CD4-positive, alpha-beta memory T cell (primary cell): ENCODE measurements around the gene P3H1. TPM values are rescaled to one million over a fixed set of nuclear protein-coding genes. Genes with fewer than 3 reads are reported as not detected.

Source experiments
- CTCF ChIA-PET: fragments of 350-600 bp; sonication (Branson Sonifier 250); formaldehyde crosslinking; loops from one replicate; lab custom pipeline; 2021; ENCODE audit warnings: inconsistent platforms; ENCODE audit not compliant: partially characterized antibody; lab: Charles Lee
- POLR2A ChIA-PET: fragments of 350-600 bp; sonication (Branson Sonifier 250); formaldehyde crosslinking; loops from one replicate; lab custom pipeline; 2021; ENCODE audit not compliant: partially characterized antibody; lab: Charles Lee
- DNase-seq, 5 donors: peaks; one replicate each; pipeline versions ENCODE4 v3.0.0 to v3.0.0-alpha.2; 2020 to 2022; ENCODE audit warnings: mixed read lengths in 1 of 5
- H3K27ac ChIP-seq: one replicate; pipeline ENCODE4 v1.7.0; 2013; ENCODE audit warnings: low read depth, low read length
- H3K27me3 ChIP-seq: 2 replicates; pipeline ENCODE4 v1.7.0; 2013; ENCODE audit warnings: mild to moderate bottlenecking, low read length, moderate library complexity; ENCODE audit not compliant: insufficient read depth
- H3K36me3 ChIP-seq: 2 replicates; pipeline ENCODE4 v1.7.0; 2013; ENCODE audit warnings: mild to moderate bottlenecking, low read length, moderate library complexity; ENCODE audit not compliant: insufficient read depth
- H3K4me1 ChIP-seq: 2 replicates; pipeline ENCODE4 v1.7.0; 2013; ENCODE audit warnings: mild to moderate bottlenecking, low read length, moderate library complexity; ENCODE audit not compliant: insufficient read depth
- H3K4me3 ChIP-seq, 2 donors: one replicate each; pipeline ENCODE4 v1.7.0; 2013; ENCODE audit warnings: low read length in 2 of 2, mild to moderate bottlenecking in 1 of 2
- H3K9me3 ChIP-seq, 2 donors: one replicate each; pipeline ENCODE4 v1.7.0; 2013; ENCODE audit warnings: low read length in 2 of 2, control low read depth in 1 of 2; ENCODE audit not compliant: control insufficient read depth in 1 of 2
- H3K27ac Mint-ChIP-seq, 7 donors: one replicate each; pipeline ENCODE4 v1.8.0; 2020 to 2021; ENCODE audit warnings: mixed read lengths in 7 of 7, mild to moderate bottlenecking in 6 of 7, inconsistent platforms in 3 of 7, moderate library complexity in 3 of 7
- H3K27me3 Mint-ChIP-seq, 2 donors: one replicate each; pipeline ENCODE4 v1.8.0; 2020 to 2021; ENCODE audit warnings: mixed read lengths in 2 of 2
- H3K36me3 Mint-ChIP-seq, 2 donors: one replicate each; pipeline ENCODE4 v1.8.0; 2020 to 2021; ENCODE audit warnings: mixed read lengths in 2 of 2, inconsistent platforms in 1 of 2, mild to moderate bottlenecking in 1 of 2
- H3K4me1 Mint-ChIP-seq, 4 donors: one replicate each; pipeline ENCODE4 v1.8.0; 2020 to 2021; ENCODE audit warnings: mixed read lengths in 4 of 4, mild to moderate bottlenecking in 1 of 4
- H3K4me3 Mint-ChIP-seq, 8 donors: one replicate each; pipeline ENCODE4 v1.8.0; 2020 to 2021; ENCODE audit warnings: mixed read lengths in 8 of 8, mild to moderate bottlenecking in 7 of 8, moderate library complexity in 6 of 8, inconsistent platforms in 3 of 8
- H3K9me3 Mint-ChIP-seq, 8 donors: one replicate each; pipeline ENCODE4 v1.8.0; 2020 to 2021; ENCODE audit warnings: mixed read lengths in 8 of 8, mild to moderate bottlenecking in 5 of 8, inconsistent platforms in 3 of 8, moderate library complexity in 1 of 8
- intact Hi-C: fragments of 100-400 bp; cut with micrococcal nuclease; formaldehyde crosslinking; loops from one replicate; pipeline ENCODE4 v1.15.1; 2023
- polyA plus RNA-seq, 2 donors: library from polyadenylated mRNA; unstranded; fragments of 300-500 nt; fragmentation: Illumina TruSeq; gene quantifications; one replicate each; pipeline ENCODE4 v1.2.3, GENCODE V29; 2021
- total RNA-seq, 2 experiments: library from RNA; stranded (reverse); gene quantifications; one replicate each; pipeline ENCODE4 v1.2.3, GENCODE V29; 2021

P3H1 gene
- total and polyA plus RNA-seq, 4 experiments from 2014 or later = 7.5 to 56.6 (median 33.9) TPM

DNA sequence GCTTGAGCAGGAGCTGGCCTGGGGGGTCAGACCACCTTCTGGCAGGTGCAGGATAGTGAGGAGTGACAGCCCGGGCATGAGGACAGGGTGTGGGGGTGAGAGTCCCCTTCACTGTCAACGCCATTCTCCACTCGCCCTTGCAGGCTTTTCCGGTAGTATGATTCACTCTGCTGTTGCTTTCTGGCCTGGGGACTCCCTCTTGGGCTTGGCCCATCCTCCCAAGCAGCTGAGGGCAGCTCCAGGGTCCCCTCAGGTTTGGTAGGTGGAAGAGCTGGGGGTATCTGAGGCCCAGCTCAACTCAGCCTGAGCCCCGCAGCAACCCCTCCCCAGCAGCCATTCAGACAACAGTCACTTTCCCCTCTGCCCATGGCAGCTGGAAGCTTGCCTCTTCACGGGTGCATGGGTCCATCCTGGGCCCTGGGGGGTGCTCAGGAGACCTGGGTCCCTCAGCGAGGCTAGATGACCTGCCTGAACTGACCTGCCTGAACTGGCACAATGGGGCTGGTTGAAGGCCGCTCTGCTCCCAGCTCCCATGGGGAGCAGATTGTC lies 28.1 kb downstream of the P3H1 start:
- H3K36me3 Mint-ChIP-seq = no peaks in the 10 kb centered on the region
- peaks cover 1 to 12% (median 5%) of the 10 kb centered on the region in 4 donors for H3K4me1 Mint-ChIP-seq
- H3K4me1 ChIP-seq = no peaks in the 10 kb centered on the region
- H3K27ac Mint-ChIP-seq = no peak overlapping the region
- ChIA-PET CTCF (no interaction called here), POLR2A (no interaction called here)
- H3K36me3 ChIP-seq = no peaks in the 10 kb centered on the region
- no peaks in the 10 kb centered on the region for H3K27me3 ChIP-seq
- H3K27me3 Mint-ChIP-seq = peaks cover 0 to 2% of the 10 kb centered on the region in 2 donors
- no peak for DNase-seq
- no peak overlapping the region for H3K4me3 Mint-ChIP-seq
- intact Hi-C loops = no loop called here
- H3K27ac ChIP-seq = no peak overlapping the region
- no peaks in the 10 kb centered on the region for H3K9me3 Mint-ChIP-seq
- H3K9me3 ChIP-seq = no peaks in the 10 kb centered on the region
- H3K4me3 ChIP-seq = no peak overlapping the region

GRCh38 chr1:42737986-42738677 lies 28.7 kb downstream of the P3H1 start:
- Mint-ChIP-seq H3K4me3 (no peak overlapping the region), H3K27ac (no peak overlapping the region), H3K4me1 (peaks cover 1 to 12% (median 5%) of the 10 kb centered on the region in 4 donors), H3K9me3 (no peaks in the 10 kb centered on the region), H3K27me3 (peaks cover 0 to 2% of the 10 kb centered on the region in 2 donors), H3K36me3 (no peaks in the 10 kb centered on the region)
- Histone ChIP-seq H3K36me3 (no peaks in the 10 kb centered on the region), H3K27ac (no peak overlapping the region), H3K4me3 (no peak overlapping the region), H3K9me3 (no peaks in the 10 kb centered on the region), H3K27me3 (no peaks in the 10 kb centered on the region), H3K4me1 (no peaks in the 10 kb centered on the region)
- DNase-seq = no peak
- intact Hi-C loops = no loop called here
- ChIA-PET POLR2A (no interaction called here), CTCF (no interaction called here)

DNA sequence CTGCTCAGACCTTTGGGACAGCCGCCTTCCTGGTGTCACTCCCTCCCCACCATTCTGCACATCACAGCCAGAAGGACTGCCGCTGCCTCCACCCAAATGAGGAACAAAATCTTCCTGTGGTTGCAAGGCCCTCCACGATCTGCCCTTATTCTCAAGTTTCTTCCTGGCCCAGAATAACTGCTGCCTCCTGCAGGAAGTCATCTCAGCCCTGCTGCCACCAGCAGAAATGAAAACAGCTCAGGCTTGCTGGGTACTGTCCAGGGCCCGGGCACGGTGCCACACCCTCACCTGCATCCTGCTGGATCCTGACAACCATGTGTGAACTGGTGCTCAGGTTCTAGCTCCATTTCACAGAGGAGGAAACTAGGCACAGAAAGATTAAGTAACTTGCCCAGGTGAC lies 29.6 kb downstream of the P3H1 start:
- no peaks in the 10 kb centered on the region for H3K4me1 ChIP-seq
- CTCF ChIA-PET = no interaction called here

GRCh38 chr1:42736571-42737200 lies 30.1 kb downstream of the P3H1 start:
- H3K27ac Mint-ChIP-seq = peak overlapping the region in 2 of 7 donors; percentile 9 to 92
- POLR2A ChIA-PET = no interaction called here

More for the DNA sequence above, 29.6 kb downstream of the P3H1 start:
- no peak for DNase-seq
- intact Hi-C loops = no loop called here
- no peak overlapping the region for H3K27ac ChIP-seq
- peak overlapping the region in 2 of 7 donors; percentile 38 to 92 for H3K27ac Mint-ChIP-seq
- H3K27me3 Mint-ChIP-seq = peaks cover 0 to 2% of the 10 kb centered on the region in 2 donors
- no peak overlapping the region for H3K4me3 Mint-ChIP-seq
- H3K36me3 ChIP-seq = no peaks in the 10 kb centered on the region
- H3K9me3 Mint-ChIP-seq = no peaks in the 10 kb centered on the region
- POLR2A ChIA-PET = no interaction called here
- H3K27me3 ChIP-seq = no peaks in the 10 kb centered on the region
- H3K4me1 Mint-ChIP-seq = peaks cover 1 to 12% (median 5%) of the 10 kb centered on the region in 4 donors
- no peaks in the 10 kb centered on the region for H3K9me3 ChIP-seq
- no peaks in the 10 kb centered on the region for H3K36me3 Mint-ChIP-seq
- H3K4me3 ChIP-seq = no peak overlapping the region

GRCh38 chr1:42736152-42736551 lies 30.7 kb downstream of the P3H1 start:
- Histone ChIP-seq H3K9me3 (no peaks in the 10 kb centered on the region), H3K36me3 (no peaks in the 10 kb centered on the region), H3K4me3 (no peak overlapping the region), H3K27ac (no peak overlapping the region), H3K27me3 (no peaks in the 10 kb centered on the region), H3K4me1 (no peaks in the 10 kb centered on the region)
- peaks cover 0 to 2% of the 10 kb centered on the region in 2 donors for H3K27me3 Mint-ChIP-seq
- POLR2A ChIA-PET = no interaction called here
- H3K4me3 Mint-ChIP-seq = no peak overlapping the region
- no peaks in the 10 kb centered on the region for H3K9me3 Mint-ChIP-seq
- H3K27ac Mint-ChIP-seq = peak overlapping the region in 1 of 7 donors; percentile 22
- CTCF ChIA-PET = no interaction called here
- H3K36me3 Mint-ChIP-seq = no peaks in the 10 kb centered on the region
- intact Hi-C loops = no loop called here
- peaks cover 1 to 12% (median 5%) of the 10 kb centered on the region in 4 donors for H3K4me1 Mint-ChIP-seq
- DNase-seq = no peak

More at GRCh38 chr1:42736571-42737200, 30.1 kb downstream of the P3H1 start:
- peaks cover 1 to 12% (median 5%) of the 10 kb centered on the region in 4 donors for H3K4me1 Mint-ChIP-seq
- intact Hi-C loops = no loop called here
- no peak overlapping the region for H3K4me3 Mint-ChIP-seq
- H3K27me3 ChIP-seq = no peaks in the 10 kb centered on the region
- H3K27ac ChIP-seq = no peak overlapping the region
- H3K36me3 ChIP-seq = no peaks in the 10 kb centered on the region
- H3K36me3 Mint-ChIP-seq = no peaks in the 10 kb centered on the region
- H3K27me3 Mint-ChIP-seq = peaks cover 0 to 2% of the 10 kb centered on the region in 2 donors
- H3K4me1 ChIP-seq = no peaks in the 10 kb centered on the region
- no peaks in the 10 kb centered on the region for H3K9me3 Mint-ChIP-seq
- CTCF ChIA-PET = no interaction called here
- no peak for DNase-seq
- no peaks in the 10 kb centered on the region for H3K9me3 ChIP-seq
- no peak overlapping the region for H3K4me3 ChIP-seq

- peaks cover 1 to 12% (median 5%) of the 10 kb centered on the region in 4 donors for H3K4me1 Mint-ChIP-seq
- intact Hi-C loops = no loop called here
- no peak overlapping the region for H3K27ac Mint-ChIP-seq
- H3K27me3 Mint-ChIP-seq = peaks cover 0 to 2% of the 10 kb centered on the region in 2 donors
- Histone ChIP-seq H3K4me3 (no peak overlapping the region), H3K36me3 (no peaks in the 10 kb centered on the region), H3K9me3 (no peaks in the 10 kb centered on the region), H3K4me1 (no peaks in the 10 kb centered on the region), H3K27ac (no peak overlapping the region), H3K27me3 (no peaks in the 10 kb centered on the region)
- H3K4me3 Mint-ChIP-seq = no peak overlapping the region
- no peak for DNase-seq
- H3K9me3 Mint-ChIP-seq = no peaks in the 10 kb centered on the region
- ChIA-PET CTCF (no interaction called here), POLR2A (no interaction called here)
- no peaks in the 10 kb centered on the region for H3K36me3 Mint-ChIP-seq
Observed at GRCh38 chr1:42735477-42736105, 31.2 kb downstream of the P3H1 start.

DNA sequence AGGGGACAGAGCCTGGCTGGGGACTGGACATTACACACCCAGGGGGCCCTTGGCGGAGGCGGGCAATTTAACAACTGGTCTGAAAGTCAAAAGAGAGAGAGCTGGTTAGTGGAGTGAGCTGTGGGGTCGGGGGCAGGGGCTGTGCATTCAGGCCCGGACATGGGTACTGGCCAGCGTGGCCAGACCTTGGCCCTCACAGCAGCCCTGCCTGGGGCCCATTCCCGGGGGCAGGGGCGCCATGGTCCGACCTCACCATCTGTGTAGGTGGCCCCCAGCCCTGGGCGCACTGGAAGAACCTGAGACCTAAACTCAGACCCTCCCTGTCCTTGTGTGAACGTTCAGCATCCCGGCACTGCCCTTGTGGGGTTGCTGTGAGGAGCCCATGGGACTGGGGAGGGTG lies 31.8 kb downstream of the P3H1 start:
- Mint-ChIP-seq H3K4me3 (no peak overlapping the region), H3K27me3 (peaks cover 0 to 2% of the 10 kb centered on the region in 2 donors), H3K9me3 (no peaks in the 10 kb centered on the region), H3K27ac (no peak overlapping the region), H3K36me3 (no peaks in the 10 kb centered on the region), H3K4me1 (peaks cover 1 to 12% (median 5%) of the 10 kb centered on the region in 4 donors)
- ChIA-PET CTCF (no interaction called here), POLR2A (no interaction called here)
- no peak overlapping the region for H3K4me3 ChIP-seq
- no peaks in the 10 kb centered on the region for H3K27me3 ChIP-seq
- H3K4me1 ChIP-seq = no peaks in the 10 kb centered on the region
- H3K36me3 ChIP-seq = no peaks in the 10 kb centered on the region
- DNase-seq = no peak
- intact Hi-C loops = no loop called here
- H3K27ac ChIP-seq = no peak overlapping the region
- H3K9me3 ChIP-seq = no peaks in the 10 kb centered on the region
